Gastroesophageal sphincter (tissue), 4 donors: ENCODE results near the gene AGO1. TPM values are rescaled to one million over a fixed set of nuclear protein-coding genes. Genes with fewer than 3 reads are reported as not detected.

Experiments
- ATAC-seq: fragments of 150-250 bp; one replicate; pipeline ENCODE4 v1.9.1; 2016; ENCODE audit warnings: mild to moderate bottlenecking, moderate library complexity
- H3K27ac ChIP-seq, 4 donors: fragments of 200-600 bp; sonication (generic) in 3 of 4; 1 replicate in 3 of 4; 2 replicates in 1 of 4; pipeline ENCODE4 v1.5.1; 2016 to 2019
- H3K27me3 ChIP-seq: fragments of 200-600 bp; sonication (generic); one replicate; pipeline ENCODE4 v1.5.1; 2019
- H3K36me3 ChIP-seq, 2 donors: fragments of 200-600 bp; sonication (generic); one replicate each; pipeline ENCODE4 v1.5.1; 2019; ENCODE audit warnings: control low read depth in 1 of 2
- H3K4me1 ChIP-seq, 3 donors: fragments of 200-600 bp; sonication (generic); 1 replicate in 2 of 3; 2 replicates in 1 of 3; pipeline ENCODE4 v1.5.1; 2016 to 2019; ENCODE audit warnings: control low read depth in 2 of 3
- H3K4me3 ChIP-seq, 2 donors: fragments of 200-600 bp; sonication (generic); one replicate each; pipeline ENCODE4 v1.5.1; 2019; ENCODE audit warnings: mild to moderate bottlenecking in 1 of 2, moderate library complexity in 1 of 2
- H3K9me3 ChIP-seq, 3 donors: fragments of 200-600 bp; sonication (generic); one replicate each; pipeline ENCODE4 v1.5.1; 2017 to 2019; ENCODE audit warnings: control low read depth in 2 of 3
- EP300 ChIP-seq: sonication (generic); formaldehyde crosslinking; IDR thresholded peaks from one replicate; pipeline ENCODE4 v1.6.1; 2017; ENCODE audit warnings: antibody characterized with exemption, mild to moderate bottlenecking
- POLR2A ChIP-seq, 2 donors: fragments of 450-650 bp; IDR thresholded peaks; one replicate each; pipeline ENCODE4 v1.6.1; 2017; ENCODE audit warnings: antibody characterized with exemption in 2 of 2, mild to moderate bottlenecking in 2 of 2, moderate library complexity in 1 of 2
- POLR2AphosphoS5 ChIP-seq: sonication (generic); formaldehyde crosslinking; IDR thresholded peaks from one replicate; pipeline ENCODE4 v1.6.1; 2017; ENCODE audit warnings: antibody characterized with exemption
- WGBS, 2 donors: methylation state at CpG; one replicate each; pipeline ENCODE4 v1.1.5; 2018; ENCODE audit warnings: low coverage in 1 of 2; 5-methylcytosine and 5-hydroxymethylcytosine counted together
- total RNA-seq, 4 donors: library from RNA; depleted of rRNA; stranded (reverse); fragments of >200 nt; gene quantifications; one replicate each; pipeline ENCODE4 v1.1.0, GENCODE V29; 2016
- TF ChIP-seq, protein P1 (sequence below), 4 experiments: fragments of 200-600 bp in 2 of 4; fragments of 450-650 bp in 2 of 4; sonication (generic) in 1 of 4; IDR thresholded peaks; one replicate each; pipeline ENCODE4 v1.5.1; 2017 to 2019; ENCODE audit warnings: antibody characterized with exemption in 4 of 4, mild to moderate bottlenecking in 2 of 4, moderate library complexity in 2 of 4

The AGO1 gene
- total RNA-seq, 4 donors from 2014 or later, result 19.5 to 39.5 (median 24.1) TPM

DNA sequence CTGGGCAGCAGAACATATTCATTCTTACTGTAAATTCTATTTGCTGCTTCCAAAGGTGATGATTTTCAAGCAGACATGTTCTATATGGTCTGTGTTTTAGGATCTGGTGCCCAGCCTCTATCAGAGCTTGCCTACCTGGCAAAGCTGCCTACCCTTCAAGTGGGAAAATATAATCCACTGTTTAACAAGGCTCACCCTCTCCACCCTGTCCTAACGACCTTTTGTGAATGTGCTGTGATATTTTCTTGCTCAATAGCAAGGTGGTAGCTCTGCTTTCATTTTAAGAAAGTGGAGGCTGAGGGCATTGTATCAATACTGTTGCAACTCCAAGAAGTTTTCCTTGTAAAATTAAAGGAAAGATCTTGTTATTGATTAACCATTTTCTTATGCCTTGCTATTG lies 26.0 kb upstream of the AGO1 start:
- 43 to 71% methylated on average over 1 of the region's 1 CpG for WGBS, 2 donors
- Histone ChIP-seq H3K27ac (no peak overlapping the region), H3K36me3 (peaks cover 0 to 41% of the 10 kb centered on the region in 2 donors), H3K27me3 (no peaks in the 10 kb centered on the region), H3K4me3 (no peak overlapping the region), H3K9me3 (no peaks in the 10 kb centered on the region), H3K4me1 (peaks cover 1 to 8% (median 1%) of the 10 kb centered on the region in 3 donors)
- TF ChIP-seq POLR2AphosphoS5 (no peak), POLR2A (IDR thresholded peaks at IDR 0.05) (no peak), EP300 (no peak)
- TF ChIP-seq, protein P1, sequence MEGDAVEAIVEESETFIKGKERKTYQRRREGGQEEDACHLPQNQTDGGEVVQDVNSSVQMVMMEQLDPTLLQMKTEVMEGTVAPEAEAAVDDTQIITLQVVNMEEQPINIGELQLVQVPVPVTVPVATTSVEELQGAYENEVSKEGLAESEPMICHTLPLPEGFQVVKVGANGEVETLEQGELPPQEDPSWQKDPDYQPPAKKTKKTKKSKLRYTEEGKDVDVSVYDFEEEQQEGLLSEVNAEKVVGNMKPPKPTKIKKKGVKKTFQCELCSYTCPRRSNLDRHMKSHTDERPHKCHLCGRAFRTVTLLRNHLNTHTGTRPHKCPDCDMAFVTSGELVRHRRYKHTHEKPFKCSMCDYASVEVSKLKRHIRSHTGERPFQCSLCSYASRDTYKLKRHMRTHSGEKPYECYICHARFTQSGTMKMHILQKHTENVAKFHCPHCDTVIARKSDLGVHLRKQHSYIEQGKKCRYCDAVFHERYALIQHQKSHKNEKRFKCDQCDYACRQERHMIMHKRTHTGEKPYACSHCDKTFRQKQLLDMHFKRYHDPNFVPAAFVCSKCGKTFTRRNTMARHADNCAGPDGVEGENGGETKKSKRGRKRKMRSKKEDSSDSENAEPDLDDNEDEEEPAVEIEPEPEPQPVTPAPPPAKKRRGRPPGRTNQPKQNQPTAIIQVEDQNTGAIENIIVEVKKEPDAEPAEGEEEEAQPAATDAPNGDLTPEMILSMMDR (IDR thresholded peaks at IDR 0.05), result no peak
- no peak for ATAC-seq

DNA sequence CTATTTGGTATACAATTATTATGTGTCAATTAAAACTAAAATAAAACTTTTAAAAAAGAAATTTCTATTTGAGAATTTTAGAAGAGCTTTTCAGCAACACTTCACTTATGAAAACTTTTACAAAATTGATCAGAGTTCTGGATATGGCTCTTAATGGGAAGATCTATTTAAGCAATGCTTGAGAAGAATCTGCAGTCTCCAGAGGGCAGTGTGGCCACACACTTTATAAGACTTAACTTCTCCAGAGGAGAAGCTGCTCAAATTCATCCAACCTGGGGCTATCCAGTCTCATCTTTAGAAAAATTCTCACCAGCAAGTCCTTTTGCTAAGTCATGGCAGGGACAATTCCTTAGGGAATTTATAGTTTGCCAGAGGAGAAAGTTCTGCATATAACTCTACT lies 25.2 kb upstream of the AGO1 start:
- Histone ChIP-seq H3K4me3 (no peak overlapping the region), H3K4me1 (no peaks in the 10 kb centered on the region), H3K27ac (no peak overlapping the region), H3K27me3 (no peaks in the 10 kb centered on the region), H3K9me3 (no peaks in the 10 kb centered on the region), H3K36me3 (peaks cover 0 to 40% of the 10 kb centered on the region in 2 donors)
- TF ChIP-seq, protein P1 (IDR thresholded peaks at IDR 0.05), result peak in 1 of 4 experiments; percentile 13
- no peak for TF ChIP-seq POLR2A (IDR thresholded peaks at IDR 0.05)
- no peak for ATAC-seq

DNA sequence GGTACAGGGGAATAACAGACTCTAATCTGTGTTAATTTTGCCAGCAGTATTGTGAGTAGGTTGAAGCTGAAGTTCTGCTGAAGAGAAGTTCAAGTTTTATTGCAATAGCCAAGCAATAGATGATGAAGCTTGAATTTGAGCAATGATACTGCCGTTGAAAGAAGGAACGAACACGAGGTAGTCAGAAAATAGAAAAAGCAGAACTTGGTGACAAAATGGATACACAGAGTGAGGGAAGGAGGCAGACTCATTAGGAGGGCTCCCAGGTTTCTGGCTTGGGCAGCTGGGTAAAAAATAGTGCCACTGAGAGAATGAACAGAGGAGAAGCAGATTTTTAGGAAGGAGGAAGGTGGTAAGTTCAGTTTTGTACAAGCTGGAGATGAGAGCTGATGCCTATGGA lies 22.3 kb upstream of the AGO1 start:
- ATAC-seq, result no peak
- Histone ChIP-seq H3K36me3 (peaks cover 0 to 14% of the 10 kb centered on the region in 2 donors), H3K9me3 (no peaks in the 10 kb centered on the region), H3K4me1 (peaks cover 0 to 14% (median 0%) of the 10 kb centered on the region in 3 donors), H3K4me3 (no peak overlapping the region), H3K27me3 (no peaks in the 10 kb centered on the region), H3K27ac (no peak overlapping the region)
- 66% methylated on average over 3 of the region's 3 CpGs; no CpG with 5 or more reads in 1 of the 2 donors for WGBS, 2 donors
- TF ChIP-seq POLR2A (IDR thresholded peaks at IDR 0.05) (no peak), EP300 (no peak), POLR2AphosphoS5 (no peak)
- TF ChIP-seq, protein P1 (IDR thresholded peaks at IDR 0.05), result no peak

DNA sequence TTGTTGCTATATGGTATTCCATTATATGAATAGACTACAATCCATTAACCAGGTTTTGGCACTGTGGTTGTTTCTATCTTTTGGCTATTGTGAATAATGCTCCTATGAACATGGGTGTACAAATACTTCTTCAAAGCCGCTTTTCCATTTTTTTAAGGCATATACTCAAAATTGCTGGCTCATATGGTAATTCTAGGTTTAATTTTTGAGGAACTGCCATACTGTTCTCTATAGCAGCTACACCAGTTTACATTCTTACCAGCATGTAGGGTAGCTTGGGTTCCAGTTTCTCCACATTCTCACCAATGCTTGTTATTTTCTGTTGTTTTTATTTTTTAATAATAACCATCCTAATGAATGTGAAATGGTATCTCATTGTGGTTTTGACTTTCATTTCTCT lies 19.9 kb upstream of the AGO1 start:
- no peak for ATAC-seq
- Histone ChIP-seq H3K4me3 (no peak overlapping the region), H3K36me3 (peaks cover 0 to 5% of the 10 kb centered on the region in 2 donors), H3K9me3 (no peaks in the 10 kb centered on the region), H3K27ac (no peak overlapping the region), H3K27me3 (no peaks in the 10 kb centered on the region), H3K4me1 (peaks cover 0 to 14% (median 0%) of the 10 kb centered on the region in 3 donors)
- TF ChIP-seq EP300, result no peak
- TF ChIP-seq, protein P1 (IDR thresholded peaks at IDR 0.05), result no peak
- no peak for TF ChIP-seq POLR2A (IDR thresholded peaks at IDR 0.05)
- no peak for TF ChIP-seq POLR2AphosphoS5
- WGBS, 2 donors, result 86 to 100% methylated on average over 1 of the region's 1 CpG

DNA sequence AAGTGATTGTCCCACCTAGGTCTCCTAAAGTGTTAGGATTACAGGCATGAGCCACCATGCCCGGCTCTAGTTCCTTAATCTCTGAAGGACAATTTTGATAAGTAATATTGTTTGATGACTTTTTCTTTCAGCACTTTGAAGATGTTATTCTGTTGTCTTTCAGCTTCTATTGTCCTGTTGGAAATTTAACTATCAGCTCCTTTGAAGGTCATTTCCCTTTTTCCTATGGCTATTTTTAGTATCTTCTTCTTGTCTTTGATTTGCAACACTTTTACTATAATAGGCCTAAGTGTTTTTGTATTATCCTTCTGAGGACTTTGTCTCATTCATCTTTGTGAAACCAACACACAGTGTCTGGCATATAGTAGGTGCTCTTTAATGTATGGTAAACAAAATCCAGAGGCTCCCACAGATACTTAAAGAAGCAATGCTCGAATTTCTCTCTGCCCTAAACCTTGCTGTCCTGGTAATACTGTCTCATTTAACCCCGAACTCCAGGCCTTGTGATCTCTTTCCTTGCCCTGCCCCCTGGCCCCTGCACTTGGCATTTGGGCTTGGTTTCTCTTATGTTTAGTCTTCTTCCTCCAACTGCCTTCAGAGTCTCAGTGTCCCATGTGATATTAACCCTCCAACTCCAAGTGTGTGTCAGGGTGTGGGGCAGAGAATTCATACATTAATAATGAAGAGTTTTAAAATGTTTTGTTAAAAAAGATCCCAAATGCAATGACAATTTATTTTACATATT lies 19.0 kb upstream of the AGO1 start:
- Histone ChIP-seq H3K4me1 (peaks cover 0 to 14% (median 0%) of the 10 kb centered on the region in 3 donors), H3K9me3 (no peaks in the 10 kb centered on the region), H3K36me3 (peaks cover 0 to 5% of the 10 kb centered on the region in 2 donors), H3K27ac (no peak overlapping the region), H3K27me3 (no peaks in the 10 kb centered on the region), H3K4me3 (no peak overlapping the region)
- ATAC-seq, result no peak
- TF ChIP-seq POLR2AphosphoS5 (no peak), POLR2A (IDR thresholded peaks at IDR 0.05) (no peak), EP300 (no peak)
- TF ChIP-seq, protein P1 (IDR thresholded peaks at IDR 0.05), result no peak
- WGBS, 2 donors, result 34 to 47% methylated on average over 3 of the region's 3 CpGs
